ENCODE data around the gene KCND3. TPM values are rescaled to one million over a fixed set of nuclear protein-coding genes. Genes with fewer than 3 reads are reported as not detected.

The KCND3 gene
- total and polyA plus RNA-seq, 2 donors (not counting 3 experiments of a cell fraction or from before 2014, with no cell fraction given): 0.03 TPM; not detected in 1

- Histone ChIP-seq H3K36me3 (ENCODE audit: control insufficient read depth in 2 of 2, extremely low read depth in 1 of 2, insufficient read depth in 2 of 2, low read length in 2 of 2) (peaks cover 0 to 6% of the 10 kb centered on the region in 2 experiments), H3K9me3 (replicated peaks; ENCODE audit: control insufficient read depth, insufficient read depth, low read length) (no peaks in the 10 kb centered on the region), H3K79me2 (ENCODE audit: control insufficient read depth, insufficient read depth, low read length) (peaks cover 34% of the 10 kb centered on the region), H3K4me1 (ENCODE audit: control insufficient read depth, extremely low read depth, insufficient read depth, low read length) (peaks cover 20% of the 10 kb centered on the region), H3K4me2 (ENCODE audit: insufficient read depth, low read length) (peak overlapping the region; percentile 68), H3K4me3 (replicated peaks in 1 of 3; ENCODE audit: insufficient read depth in 1 of 3, low read depth in 1 of 3, low read length in 3 of 3) (peak overlapping the region; percentile 27 to 82 (median 80)), H3K27ac (ENCODE audit: insufficient read depth, low read depth, low read length) (peak overlapping the region; percentile 90), H3K27me3 (ENCODE audit: control insufficient read depth in 2 of 2, insufficient read depth in 2 of 2, low read length in 2 of 2) (no peaks in the 10 kb centered on the region), H3K9ac (replicated peaks; ENCODE audit: extremely low read depth, insufficient read depth, low read length) (peak overlapping the region; percentile 88), H3K9me1 (replicated peaks; ENCODE audit: control insufficient read depth, extremely low read depth, insufficient read depth, low read length) (no peaks in the 10 kb centered on the region), H2AFZ (ENCODE audit: low read depth, low read length) (peak overlapping the region; percentile 68), H4K20me1 (replicated peaks; ENCODE audit: control insufficient read depth, extremely low read depth, insufficient read depth, low read length) (no peaks in the 10 kb centered on the region)
- peak; percentile 65 for FAIRE-seq
- DNase-seq (ENCODE audit: low read depth, low spot score): no peak
- dilution Hi-C loops (cut with MboI; ENCODE audit: extremely low pct_ligation_motif_present, low sequenced_read_pairs): no loop called here
- intact Hi-C loops (cut with micrococcal nuclease): loop anchor here (1.0 to 2.0 kb wide), 7 partner anchors 15 to 306 kb away; partner anchors contain the start of genes ATP5PB, RAP1A and WDR77
- CTCF ChIA-PET: interaction anchor here (0.9 to 4.4 kb wide), 9 partner anchors 9 to 273 kb away, joined by 3 to 45 read pairs (median 9); partner anchors contain the start of gene INKA2
- TF ChIP-seq EZH2 (IDR thresholded peaks at IDR 0.05; ENCODE audit: borderline replicate concordance, low read depth, low read length, severe bottlenecking) (no peak), FOS (IDR thresholded peaks at IDR 0.05; ENCODE audit: borderline replicate concordance, insufficient read depth, low read length) (no peak), JUN (IDR thresholded peaks at IDR 0.05; ENCODE audit: borderline replicate concordance, insufficient read depth, insufficient read length, low read depth) (no peak)
- TSS peak; percentile 78 for BruUV-seq (replicated peaks)
- POLR2A ChIA-PET: no interaction called here
Observed at GRCh38 chr1:111754984-111755330, 234.5 kb downstream of the KCND3 start.

- H3K36me3 ChIP-seq (ENCODE audit: control insufficient read depth in 2 of 2, extremely low read depth in 1 of 2, insufficient read depth in 2 of 2, low read length in 2 of 2): no peaks in the 10 kb centered on the region
- DNase-seq (ENCODE audit: low read depth, low spot score) (no peak), FAIRE-seq (no peak)
- intact Hi-C loops (cut with micrococcal nuclease) (no loop called here), dilution Hi-C loops (cut with MboI; ENCODE audit: extremely low pct_ligation_motif_present, low sequenced_read_pairs) (no loop called here)
- peaks cover 17% of the 10 kb centered on the region for H3K4me1 ChIP-seq (ENCODE audit: control insufficient read depth, extremely low read depth, insufficient read depth, low read length)
- TF ChIP-seq GATA2 (IDR thresholded peaks at IDR 0.05; ENCODE audit: insufficient read depth, insufficient read length, low read depth, low read length) (no peak), EZH2 (IDR thresholded peaks at IDR 0.05; ENCODE audit: borderline replicate concordance, low read depth, low read length, severe bottlenecking) (no peak), JUN (IDR thresholded peaks at IDR 0.05; ENCODE audit: borderline replicate concordance, insufficient read depth, insufficient read length, low read depth) (no peak), MYC (IDR thresholded peaks at IDR 0.05; ENCODE audit: low read depth, low read length) (no peak), FOS (IDR thresholded peaks at IDR 0.05; ENCODE audit: borderline replicate concordance, insufficient read depth, low read length) (no peak), CTCF (IDR thresholded peaks at IDR 0.05; ENCODE audit: extremely low read depth in 1 of 2, insufficient read depth in 1 of 2, low read depth in 1 of 2, low read length in 2 of 2) (no peak), POLR2A (IDR thresholded peaks at IDR 0.05; ENCODE audit: low read depth, low read length) (no peak)
- TF ChIP-seq, protein P1, sequence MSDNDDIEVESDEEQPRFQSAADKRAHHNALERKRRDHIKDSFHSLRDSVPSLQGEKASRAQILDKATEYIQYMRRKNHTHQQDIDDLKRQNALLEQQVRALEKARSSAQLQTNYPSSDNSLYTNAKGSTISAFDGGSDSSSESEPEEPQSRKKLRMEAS (IDR thresholded peaks at IDR 0.05; ENCODE audit: insufficient read depth, insufficient read length): no peak
- H3K79me2 ChIP-seq (ENCODE audit: control insufficient read depth, insufficient read depth, low read length): peaks cover 11% of the 10 kb centered on the region
- no peaks in the 10 kb centered on the region for H3K9me3 ChIP-seq (replicated peaks; ENCODE audit: control insufficient read depth, insufficient read depth, low read length)
- POLR2A ChIA-PET: no interaction called here
- no peak overlapping the region for H3K9ac ChIP-seq (replicated peaks; ENCODE audit: extremely low read depth, insufficient read depth, low read length)
- no TSS peak for BruUV-seq (replicated peaks)
- no peak overlapping the region for H3K4me3 ChIP-seq (replicated peaks in 1 of 3; ENCODE audit: insufficient read depth in 1 of 3, low read depth in 1 of 3, low read length in 3 of 3)
- no peaks in the 10 kb centered on the region for H3K9me1 ChIP-seq (replicated peaks; ENCODE audit: control insufficient read depth, extremely low read depth, insufficient read depth, low read length)
- no peaks in the 10 kb centered on the region for H3K27me3 ChIP-seq (ENCODE audit: control insufficient read depth in 2 of 2, insufficient read depth in 2 of 2, low read length in 2 of 2)
- no peak overlapping the region for H2AFZ ChIP-seq (ENCODE audit: low read depth, low read length)
- CTCF ChIA-PET: interaction anchor here (0.8 to 11.1 kb wide), 6 partner anchors 14 to 270 kb away, joined by 3 to 487 read pairs (median 8); no protein-coding TSS in a partner anchor
- no peak overlapping the region for H3K27ac ChIP-seq (ENCODE audit: insufficient read depth, low read depth, low read length)
- H3K4me2 ChIP-seq (ENCODE audit: insufficient read depth, low read length): no peak overlapping the region
- H4K20me1 ChIP-seq (replicated peaks; ENCODE audit: control insufficient read depth, extremely low read depth, insufficient read depth, low read length): no peaks in the 10 kb centered on the region
Observed at GRCh38 chr1:111751906-111752575, 237.4 kb downstream of the KCND3 start.

Measured in endothelial cell of umbilical vein (primary cell).